Mucosa of rectum (tissue), 2 donors: ENCODE data around the gene MBD3L1.

Experiments used
- H3K27ac ChIP-seq, 2 donors: one replicate each; pipeline ENCODE4 v1.7.0; 2013; ENCODE audit warnings: inconsistent platforms in 2 of 2, low read depth in 2 of 2, low read length in 2 of 2
- H3K27me3 ChIP-seq, 2 donors: one replicate each; pipeline ENCODE4 v1.7.0; 2013; ENCODE audit warnings: low read length in 2 of 2; ENCODE audit not compliant: control insufficient read depth in 2 of 2, insufficient read depth in 2 of 2
- H3K36me3 ChIP-seq, 2 donors: one replicate each; pipeline ENCODE4 v1.7.0; 2013; ENCODE audit warnings: low read length in 2 of 2; ENCODE audit not compliant: control insufficient read depth in 2 of 2, insufficient read depth in 2 of 2
- H3K4me1 ChIP-seq, 2 donors: one replicate each; pipeline ENCODE4 v1.7.0; 2013; ENCODE audit warnings: low read length in 2 of 2, mild to moderate bottlenecking in 1 of 2; ENCODE audit not compliant: control insufficient read depth in 2 of 2, insufficient read depth in 2 of 2
- H3K4me3 ChIP-seq, 2 donors: one replicate each; pipeline ENCODE4 v1.7.0; 2013; ENCODE audit warnings: low read length in 2 of 2
- H3K9ac ChIP-seq, 2 donors: one replicate each; pipeline ENCODE4 v1.7.0; 2013; ENCODE audit warnings: low read length in 2 of 2, low read depth in 1 of 2, mild to moderate bottlenecking in 1 of 2
- H3K9me3 ChIP-seq, 2 donors: one replicate each; pipeline ENCODE4 v1.7.0; 2013; ENCODE audit warnings: low read length in 2 of 2; ENCODE audit not compliant: control insufficient read depth in 2 of 2
- donor health status: healthy.
- donor health status: Normal muscosa, but diverticular disease.

The MBD3L1 gene

DNA sequence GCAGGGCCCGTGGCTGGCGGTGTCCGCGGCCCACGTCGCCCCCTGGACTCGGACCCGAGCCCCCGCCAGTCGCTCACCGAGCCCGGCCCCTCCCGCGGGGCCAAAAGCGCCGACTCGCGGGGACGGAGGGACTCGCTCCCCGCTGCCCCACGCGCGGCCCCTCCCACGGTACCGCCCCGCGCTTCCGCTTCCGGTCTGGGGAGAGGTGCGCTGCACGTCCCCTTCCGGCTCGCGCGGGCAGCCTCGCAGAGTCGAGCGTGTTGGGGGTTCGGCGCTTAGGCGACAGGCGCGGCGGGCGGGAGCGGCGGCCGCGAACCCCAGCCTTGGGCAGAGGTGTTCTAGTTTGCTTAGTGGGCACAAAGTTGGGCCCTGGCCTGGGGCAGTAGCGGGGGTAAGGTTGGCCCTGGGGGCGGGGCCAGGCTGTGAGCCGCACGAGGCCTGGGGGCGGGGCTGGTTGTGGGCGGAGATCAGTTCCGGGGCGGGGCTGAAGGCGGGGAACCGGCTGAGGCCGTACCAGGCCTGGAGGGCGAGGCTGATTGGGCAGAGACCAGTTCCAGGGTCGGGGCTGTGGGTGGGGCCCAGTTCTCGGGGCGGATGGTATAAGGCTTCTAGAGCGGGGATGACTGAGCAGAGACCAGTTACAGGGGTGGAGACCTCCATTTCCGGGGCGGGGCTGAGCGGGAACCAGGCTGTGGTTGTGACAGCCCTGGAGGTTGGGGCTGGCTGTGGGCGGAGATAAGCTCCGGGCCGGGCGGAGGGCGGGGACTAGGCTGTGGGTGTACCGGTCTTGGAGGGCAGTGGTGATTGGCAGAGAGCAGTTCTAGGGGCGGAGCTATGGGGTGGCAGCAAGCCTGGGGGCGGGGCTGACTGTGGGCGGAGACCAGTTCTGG is at the start of gene MBD3L1, which contains the start of gene ZNF558:
Gene MBD3L1, plus strand, starts transcription at position 246 of the 890 bp plus-strand sequence. CDS start 10,302 bp downstream, outside the sequence.
Gene ZNF558, minus strand, starts transcription at position 173 of the 890 bp plus-strand sequence. CDS start 9,645 bp downstream, outside the sequence.
- Histone ChIP-seq H3K4me3 (peak within 1 kb of the TSS; percentile 87 to 92), H3K4me1 (peaks cover 2 to 7% of the 10 kb centered on the region in 2 donors), H3K27me3 (no peaks in the 10 kb centered on the region), H3K9ac (peak within 1 kb of the TSS; percentile 85 to 97), H3K27ac (peak within 1 kb of the TSS; percentile 97 to 98), H3K9me3 (no peaks in the 10 kb centered on the region), H3K36me3 (peaks cover 0 to 4% of the 10 kb centered on the region in 2 donors)

DNA sequence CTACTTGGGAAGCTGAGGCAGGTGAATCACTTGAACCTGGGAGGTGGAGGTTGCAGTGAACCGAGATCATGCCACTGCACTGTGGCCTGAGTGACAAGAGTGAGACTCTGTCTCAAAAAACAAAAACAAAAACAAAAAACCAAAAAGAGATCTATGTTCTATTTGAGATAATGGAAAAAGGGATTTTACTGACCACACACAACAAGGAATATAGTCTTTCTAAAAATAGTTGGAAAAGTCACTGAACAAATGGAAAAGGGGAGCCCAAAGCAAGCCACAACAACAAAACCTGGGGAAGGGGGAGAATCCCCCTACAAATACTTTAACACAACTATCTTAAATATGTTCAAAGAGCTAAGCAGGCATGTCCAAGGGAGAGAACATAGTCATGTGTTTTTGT is 37.4 kb upstream of the MBD3L1 start:
- Histone ChIP-seq H3K27ac (no peak overlapping the region), H3K27me3 (no peaks in the 10 kb centered on the region), H3K4me1 (no peaks in the 10 kb centered on the region), H3K36me3 (no peaks in the 10 kb centered on the region), H3K9ac (no peak overlapping the region), H3K9me3 (peaks cover 0 to 4% of the 10 kb centered on the region in 2 donors), H3K4me3 (no peak overlapping the region)

DNA sequence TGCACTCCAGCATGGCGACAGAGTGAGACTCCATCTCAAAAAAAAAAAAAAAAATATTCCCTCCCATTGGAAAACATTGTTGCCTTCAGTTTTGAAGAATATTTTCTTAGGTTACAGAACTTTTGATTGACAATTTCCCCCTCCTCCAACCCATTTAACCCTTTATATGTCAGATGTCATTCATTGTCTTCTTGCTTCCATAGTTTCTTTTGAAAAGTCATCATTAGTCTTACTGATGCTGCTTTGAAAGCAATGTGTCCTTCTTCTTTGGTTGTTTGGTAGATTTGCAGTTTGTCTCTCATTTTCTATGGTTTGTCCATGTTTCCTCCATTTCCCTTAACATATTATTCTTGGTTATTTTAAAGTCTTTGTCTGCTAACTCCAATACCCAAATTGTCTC is 25.5 kb upstream of the MBD3L1 start:
- Histone ChIP-seq H3K9ac (no peak overlapping the region), H3K27ac (no peak overlapping the region), H3K4me1 (no peaks in the 10 kb centered on the region), H3K4me3 (no peak overlapping the region), H3K27me3 (no peaks in the 10 kb centered on the region), H3K36me3 (peaks cover 24 to 31% of the 10 kb centered on the region in 2 donors), H3K9me3 (peaks cover 41 to 45% of the 10 kb centered on the region in 2 donors)

DNA sequence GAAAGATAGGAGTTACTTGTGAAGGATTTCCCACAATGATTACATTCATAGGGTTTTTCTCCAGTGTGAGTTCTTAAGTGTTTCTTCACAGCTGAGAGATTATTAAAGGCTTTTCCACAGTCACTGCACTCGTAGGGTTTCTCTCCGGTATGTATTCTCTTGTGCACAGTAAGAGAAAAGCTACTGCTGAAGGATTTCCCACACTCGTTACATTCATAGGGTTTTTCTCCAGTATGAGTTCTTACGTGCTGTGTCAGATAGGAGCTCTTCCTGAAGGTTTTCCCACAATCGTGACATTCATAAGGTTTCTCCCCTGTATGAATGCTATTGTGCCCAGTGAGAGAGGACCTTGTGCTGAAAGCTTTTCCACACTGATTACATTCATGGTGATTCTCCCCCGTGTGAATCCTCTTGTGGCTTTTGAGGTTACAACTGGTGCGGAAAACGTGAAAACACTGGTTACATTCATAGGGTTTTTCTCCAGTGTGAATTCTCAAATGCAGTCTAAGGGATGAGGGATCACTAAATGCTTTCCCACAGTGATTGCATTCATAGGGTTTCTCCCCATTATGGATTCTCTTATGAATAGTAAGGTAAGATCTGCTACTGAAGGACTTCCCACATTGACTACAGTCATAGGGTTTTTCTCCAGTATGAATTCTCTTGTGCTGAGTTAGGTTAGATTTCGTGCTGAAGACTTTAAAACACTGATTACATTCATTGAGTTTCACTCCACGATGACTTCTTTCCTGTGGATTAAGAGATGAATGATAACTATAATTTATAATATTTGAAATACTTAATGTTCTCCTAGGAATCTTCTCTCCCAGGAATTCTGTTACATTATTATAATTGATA is 20.6 kb upstream of the MBD3L1 start:
- peaks cover 64 to 72% of the 10 kb centered on the region in 2 donors for H3K36me3 ChIP-seq
- H3K4me3 ChIP-seq: peak overlapping the region in 1 of 2 donors; percentile 4
- H3K9ac ChIP-seq: no peak overlapping the region
- H3K27me3 ChIP-seq: no peaks in the 10 kb centered on the region
- no peaks in the 10 kb centered on the region for H3K4me1 ChIP-seq
- H3K9me3 ChIP-seq: peaks cover 78 to 82% of the 10 kb centered on the region in 2 donors
- H3K27ac ChIP-seq: no peak overlapping the region

DNA sequence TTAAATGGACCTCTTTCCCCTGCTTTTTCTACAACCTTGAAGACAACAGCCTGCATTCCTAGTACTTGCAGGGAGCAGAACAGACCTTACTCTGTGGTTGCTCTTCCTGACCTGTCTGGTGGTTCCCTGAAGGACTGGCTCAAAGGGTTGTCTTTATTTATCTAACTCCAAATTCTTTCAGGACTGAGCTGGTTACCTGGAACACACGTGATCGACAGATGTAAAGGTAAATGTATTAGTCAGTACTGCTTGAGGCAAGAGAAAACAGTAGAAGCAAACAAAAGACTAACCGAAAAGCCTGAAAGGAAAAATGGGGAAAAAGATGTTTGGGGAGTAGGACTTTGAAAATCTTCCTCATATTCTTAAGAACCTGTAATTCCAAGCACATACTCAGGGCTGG is 18.0 kb upstream of the MBD3L1 start:
- Histone ChIP-seq H3K9me3 (peaks cover 68 to 73% of the 10 kb centered on the region in 2 donors), H3K9ac (no peak overlapping the region), H3K27ac (no peak overlapping the region), H3K4me3 (no peak overlapping the region), H3K27me3 (no peaks in the 10 kb centered on the region), H3K4me1 (no peaks in the 10 kb centered on the region), H3K36me3 (peaks cover 67 to 81% of the 10 kb centered on the region in 2 donors)

DNA sequence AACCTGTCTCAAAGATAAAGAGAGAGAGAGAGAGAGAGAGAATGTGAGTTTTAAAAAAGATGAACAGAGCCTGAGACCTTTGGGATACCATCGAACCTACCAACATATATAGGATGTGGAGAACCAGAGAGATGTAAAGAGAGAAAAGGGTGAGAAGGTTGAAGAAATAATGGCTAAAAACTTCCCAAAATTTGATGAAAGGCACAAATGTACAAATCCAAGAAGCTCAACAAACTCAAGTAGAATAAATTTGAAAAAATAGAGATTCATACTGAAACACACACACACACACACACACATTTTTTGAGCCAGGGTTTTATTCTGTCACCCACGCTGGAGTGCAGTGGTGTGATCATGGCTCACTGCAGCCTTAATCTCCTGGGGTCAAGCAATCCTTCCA is 16.4 kb upstream of the MBD3L1 start:
- Histone ChIP-seq H3K4me1 (no peaks in the 10 kb centered on the region), H3K27ac (no peak overlapping the region), H3K9ac (no peak overlapping the region), H3K9me3 (peaks cover 58 to 61% of the 10 kb centered on the region in 2 donors), H3K4me3 (no peak overlapping the region), H3K36me3 (peaks cover 80 to 88% of the 10 kb centered on the region in 2 donors), H3K27me3 (no peaks in the 10 kb centered on the region)

DNA sequence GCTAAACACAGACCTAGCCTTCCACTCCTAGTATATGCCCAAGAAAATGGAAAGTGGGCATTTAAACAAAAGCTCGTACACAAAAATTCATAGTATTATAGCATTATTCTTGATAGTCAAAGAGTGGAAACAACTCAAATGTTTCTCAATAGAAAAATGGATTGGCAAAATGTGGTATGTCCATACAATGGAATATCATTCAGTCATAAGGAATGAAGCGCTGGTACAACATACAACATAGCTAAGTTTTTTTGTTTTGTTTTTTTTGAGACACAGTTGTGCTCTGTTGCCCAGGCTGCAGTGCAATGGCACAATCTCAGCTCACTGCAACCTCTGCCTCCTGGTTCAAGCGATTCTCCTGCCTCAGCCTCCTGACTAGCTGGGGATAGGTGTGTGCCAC is 11.9 kb upstream of the MBD3L1 start:
- Histone ChIP-seq H3K9ac (no peak overlapping the region), H3K27ac (no peak overlapping the region), H3K36me3 (peaks cover 78 to 87% of the 10 kb centered on the region in 2 donors), H3K27me3 (no peaks in the 10 kb centered on the region), H3K9me3 (peaks cover 20 to 23% of the 10 kb centered on the region in 2 donors), H3K4me1 (no peaks in the 10 kb centered on the region), H3K4me3 (no peak overlapping the region)

DNA sequence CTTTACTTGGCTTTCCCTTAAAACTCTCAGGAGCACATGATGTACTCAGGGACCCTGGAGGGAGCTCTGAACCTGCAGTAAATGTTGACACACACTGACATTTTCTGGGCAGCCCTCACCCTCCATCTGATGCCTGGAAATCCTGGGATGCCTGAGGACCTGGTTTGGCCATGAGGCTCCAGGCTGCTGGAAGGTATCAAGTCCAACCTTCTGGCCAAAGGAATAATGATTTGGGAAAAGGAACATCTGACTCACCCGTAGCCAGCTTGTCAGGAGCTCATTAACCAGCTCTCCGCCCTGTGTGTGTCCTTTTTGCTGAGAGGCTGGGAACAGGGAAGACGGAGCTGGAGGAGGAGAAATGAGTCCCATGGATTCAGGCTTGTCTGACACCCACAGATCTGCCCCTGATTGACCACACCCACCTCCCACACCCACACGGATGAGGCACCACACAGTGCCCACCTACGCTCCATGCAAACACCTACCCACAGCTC is 10.4 kb upstream of the MBD3L1 start:
- no peaks in the 10 kb centered on the region for H3K27me3 ChIP-seq
- H3K36me3 ChIP-seq: peaks cover 65 to 73% of the 10 kb centered on the region in 2 donors
- no peak overlapping the region for H3K9ac ChIP-seq
- peaks cover 7 to 8% of the 10 kb centered on the region in 2 donors for H3K9me3 ChIP-seq
- no peaks in the 10 kb centered on the region for H3K4me1 ChIP-seq
- H3K27ac ChIP-seq: no peak overlapping the region
- H3K4me3 ChIP-seq: no peak overlapping the region

DNA sequence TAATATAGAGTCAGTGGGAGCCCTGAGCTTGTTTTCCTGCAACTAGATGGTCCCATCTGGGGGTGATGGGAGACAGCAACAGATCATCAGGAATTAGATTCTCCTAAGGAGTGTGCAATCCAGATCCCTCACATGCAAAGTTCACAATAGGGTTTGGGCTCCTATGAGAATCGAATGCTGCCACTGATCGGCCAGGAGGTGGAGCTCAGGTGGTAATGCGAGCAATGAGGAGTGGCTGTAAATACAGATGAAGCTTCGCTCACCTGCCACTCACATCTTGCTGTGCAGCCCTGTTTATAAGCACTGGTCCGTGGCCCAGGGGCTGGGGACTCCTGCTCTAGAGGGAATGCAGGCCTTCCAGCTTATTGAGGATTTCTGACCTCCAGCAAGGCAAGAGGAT is 5.8 kb upstream of the MBD3L1 start:
- H3K36me3 ChIP-seq: peaks cover 31 to 36% of the 10 kb centered on the region in 2 donors
- H3K4me1 ChIP-seq: peaks cover 1 to 2% of the 10 kb centered on the region in 2 donors
- no peak overlapping the region for H3K9ac ChIP-seq
- H3K27ac ChIP-seq: no peak overlapping the region
- H3K27me3 ChIP-seq: no peaks in the 10 kb centered on the region
- no peaks in the 10 kb centered on the region for H3K9me3 ChIP-seq
- H3K4me3 ChIP-seq: no peak overlapping the region
